Testis (tissue), 2 donors: Measurements from ENCODE around the gene VN1R5.

Experiments used
- CTCF ChIP-seq, 3 experiments: fragments of 450-650 bp in 2 of 3; fragments of 200-600 bp in 1 of 3; sonication (generic) in 1 of 3; IDR thresholded peaks; one replicate each; pipeline ENCODE4 v1.5.1; 2016 to 2019; ENCODE audit warnings: antibody characterized with exemption in 3 of 3, mild to moderate bottlenecking in 2 of 3, moderate library complexity in 1 of 3
- POLR2A ChIP-seq: fragments of 450-650 bp; IDR thresholded peaks from one replicate; pipeline ENCODE4 v1.6.1; 2017; ENCODE audit warnings: antibody characterized with exemption, mild to moderate bottlenecking, moderate library complexity

- TF ChIP-seq POLR2A (no peak), CTCF (IDR thresholded peaks at IDR 0.05) (no peak)
Measured at GRCh38 chr1:247270003-247270402, 14.1 kb downstream of the VN1R5 start.
